ENCODE measurements around the gene ATOH8. TPM values are rescaled to one million over a fixed set of nuclear protein-coding genes. Genes with fewer than 3 reads are reported as not detected.

The ATOH8 gene
- total RNA-seq, 1 experiment from 2014 or later = 0.20 TPM

DNA sequence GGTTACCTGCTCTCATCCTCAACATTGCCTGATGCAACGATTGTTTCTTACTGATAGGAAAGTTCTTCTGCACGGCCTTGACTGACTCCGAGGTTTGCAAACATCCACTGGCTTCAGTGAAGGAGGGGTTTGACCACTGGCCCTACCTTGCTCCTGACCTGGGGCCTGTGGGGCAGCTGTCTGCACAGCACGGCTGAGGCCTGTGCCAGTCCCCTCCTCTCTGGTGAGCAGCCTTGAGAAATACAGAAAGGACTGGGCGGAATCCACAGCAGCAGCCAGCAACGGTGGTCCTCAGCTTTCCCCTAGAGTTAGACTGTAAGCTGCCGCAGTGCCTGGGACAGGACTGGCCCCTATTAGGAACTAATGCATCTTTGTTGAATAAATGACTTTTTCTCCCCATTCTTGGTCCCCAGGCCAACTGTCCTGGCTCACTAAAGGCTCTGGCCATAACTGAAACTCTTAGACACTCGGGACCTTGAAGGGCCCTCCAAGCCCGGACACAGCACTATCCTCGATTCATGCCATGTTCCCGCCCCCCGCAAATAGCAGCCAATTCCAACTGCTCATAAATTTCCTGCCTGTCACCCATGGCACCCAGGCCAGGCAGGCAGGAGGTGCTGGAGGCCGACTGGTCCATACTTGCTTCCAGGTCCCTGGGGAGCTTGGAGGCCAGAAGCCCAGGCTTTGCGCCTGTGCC is 26.7 kb downstream of the ATOH8 start:
- no peak overlapping the region for H2AFZ ChIP-seq (ENCODE audit: low read length)
- H3K4me1 Mint-ChIP-seq = peaks cover 15 to 29% of the 10 kb centered on the region in 2 experiments
- H3K9ac ChIP-seq (ENCODE audit: extremely low read depth, insufficient read length, low read length) = no peak overlapping the region
- H3K79me2 ChIP-seq (ENCODE audit: insufficient read depth, low read length) = no peaks in the 10 kb centered on the region
- no CpG with 5 or more reads among the region's 14 CpGs for whole genome bisulfite sequencing (ENCODE audit: extremely low coverage, insufficient read length, low lambda C conversion rate)
- H3K4me1 ChIP-seq (ENCODE audit: insufficient read depth, low read length) = no peaks in the 10 kb centered on the region; the same call in 1 of the 2 replicates
- no peak overlapping the region for H4K5ac ChIP-seq (ENCODE audit: insufficient read length, low read depth, low read length)
- no peak overlapping the region for H4K8ac ChIP-seq (replicated peaks; ENCODE audit: insufficient read length, low read depth, low read length)
- H3K9me3 Mint-ChIP-seq = no peaks in the 10 kb centered on the region
- no peak overlapping the region for H3T11ph ChIP-seq (ENCODE audit: low read length)
- H3K14ac ChIP-seq (ENCODE audit: insufficient read depth, low read length) = no peak overlapping the region; the same call in 1 of the 2 replicates
- H2BK120ac ChIP-seq (ENCODE audit: low read depth, low read length, poor library complexity, severe bottlenecking) = no peak overlapping the region
- no peak overlapping the region for H2BK15ac ChIP-seq (ENCODE audit: low read depth, low read length)
- H4K91ac ChIP-seq (ENCODE audit: insufficient read length, low read depth, low read length) = no peak overlapping the region
- H2BK12ac ChIP-seq (ENCODE audit: insufficient read length, low read depth, low read length) = no peak overlapping the region
- no peak overlapping the region for H3K23ac ChIP-seq (ENCODE audit: insufficient read length, low read depth, low read length)
- H3K27ac ChIP-seq (ENCODE audit: insufficient read length, low read depth, low read length) = no peak overlapping the region
- no peak overlapping the region for H3K4me3 Mint-ChIP-seq
- H3K9me3 ChIP-seq (ENCODE audit: control insufficient read depth, low read depth, low read length) = no peaks in the 10 kb centered on the region
- peaks cover 3% of the 10 kb centered on the region for H3K27me3 Mint-ChIP-seq (ENCODE audit: low read depth)
- H3K4me2 ChIP-seq (ENCODE audit: insufficient read depth, insufficient read length, low read length) = no peak overlapping the region
- H3K36me3 Mint-ChIP-seq (ENCODE audit: insufficient read depth in 1 of 3, low read depth in 3 of 3) = no peaks in the 10 kb centered on the region; a peak in 1 of 7 replicates
- DNase-seq = no peak
- no peaks in the 10 kb centered on the region for H4K20me1 ChIP-seq (ENCODE audit: control insufficient read depth, insufficient read depth, insufficient read length)
- H3K4ac ChIP-seq (ENCODE audit: low read depth, low read length) = no peak overlapping the region
- H3K56ac ChIP-seq (ENCODE audit: insufficient read length, low read depth, low read length) = no peak overlapping the region
- no peaks in the 10 kb centered on the region for H3K79me1 ChIP-seq (ENCODE audit: insufficient read depth, low read depth, low read length, poor library complexity, severe bottlenecking)
- H2BK5ac ChIP-seq (ENCODE audit: insufficient read length, low read length) = no peak overlapping the region
- no peak overlapping the region for H3K27ac Mint-ChIP-seq
- TF ChIP-seq, protein P1, sequence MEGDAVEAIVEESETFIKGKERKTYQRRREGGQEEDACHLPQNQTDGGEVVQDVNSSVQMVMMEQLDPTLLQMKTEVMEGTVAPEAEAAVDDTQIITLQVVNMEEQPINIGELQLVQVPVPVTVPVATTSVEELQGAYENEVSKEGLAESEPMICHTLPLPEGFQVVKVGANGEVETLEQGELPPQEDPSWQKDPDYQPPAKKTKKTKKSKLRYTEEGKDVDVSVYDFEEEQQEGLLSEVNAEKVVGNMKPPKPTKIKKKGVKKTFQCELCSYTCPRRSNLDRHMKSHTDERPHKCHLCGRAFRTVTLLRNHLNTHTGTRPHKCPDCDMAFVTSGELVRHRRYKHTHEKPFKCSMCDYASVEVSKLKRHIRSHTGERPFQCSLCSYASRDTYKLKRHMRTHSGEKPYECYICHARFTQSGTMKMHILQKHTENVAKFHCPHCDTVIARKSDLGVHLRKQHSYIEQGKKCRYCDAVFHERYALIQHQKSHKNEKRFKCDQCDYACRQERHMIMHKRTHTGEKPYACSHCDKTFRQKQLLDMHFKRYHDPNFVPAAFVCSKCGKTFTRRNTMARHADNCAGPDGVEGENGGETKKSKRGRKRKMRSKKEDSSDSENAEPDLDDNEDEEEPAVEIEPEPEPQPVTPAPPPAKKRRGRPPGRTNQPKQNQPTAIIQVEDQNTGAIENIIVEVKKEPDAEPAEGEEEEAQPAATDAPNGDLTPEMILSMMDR (conservative IDR thresholded peaks at IDR 0.05) = no peak
- no peak overlapping the region for H2AK5ac ChIP-seq (ENCODE audit: insufficient read length, low read length)
- H3K27me3 ChIP-seq (ENCODE audit: insufficient read depth, low read length) = no peaks in the 10 kb centered on the region
- H3K23me2 ChIP-seq (ENCODE audit: insufficient read length, low read depth, low read length, poor library complexity, severe bottlenecking) = no peaks in the 10 kb centered on the region
- H3K18ac ChIP-seq (ENCODE audit: insufficient read length, low read depth, low read length) = no peak overlapping the region
- no peak overlapping the region for H2BK20ac ChIP-seq (ENCODE audit: low read depth, low read length, poor library complexity, severe bottlenecking)
